ENCODE measurements around the gene SCN3B. TPM values are rescaled to one million over a fixed set of nuclear protein-coding genes. Genes with fewer than 3 reads are reported as not detected.

SCN3B gene
- total and polyA plus RNA-seq, 2 of the 13 experiments (the other 11 are each of a cell fraction or from before 2014, with no cell fraction given) = 0.07 to 0.11 TPM

GRCh38 chr11:123580137-123580536 lies 74.3 kb downstream of the SCN3B start (continued):
- no peak for TF ChIP-seq ZNF318 (CRISPR knock-in tag; IDR thresholded peaks at IDR 0.05)
- no peak for TF ChIP-seq ZKSCAN1 (IDR thresholded peaks at IDR 0.05; ENCODE audit: low read length)
- no peak for TF ChIP-seq SRF (IDR thresholded peaks at IDR 0.05; ENCODE audit: low read depth, low read length)

- intact Hi-C loops (cut with micrococcal nuclease; ENCODE audit: unreplicated experiment) = no loop called here
- CTCF ChIA-PET (ENCODE audit: low intra/inter-chr PET ratio, low total read pairs) = no interaction called here
- H2AFZ ChIP-seq (ENCODE audit: low read length) = no peak overlapping the region
- WGBS (ENCODE audit: low lambda C conversion rate) = 0% methylated on average over 1 of the region's 5 CpGs
- H4K20me1 ChIP-seq (ENCODE audit: insufficient read depth, low read length) = no peaks in the 10 kb centered on the region
- no peaks in the 10 kb centered on the region for H3K36me3 ChIP-seq (replicated peaks in 1 of 2; ENCODE audit: control insufficient read depth in 1 of 2, insufficient read depth in 2 of 2, low read length in 2 of 2)
- no peaks in the 10 kb centered on the region for H3K79me2 ChIP-seq (ENCODE audit: insufficient read depth, low read length)
- ATAC-seq = no peak
- H3K4me1 ChIP-seq (ENCODE audit: insufficient read depth, low read length) = no peaks in the 10 kb centered on the region
- H3K9ac ChIP-seq (ENCODE audit: insufficient read depth, low read depth, low read length) = no peak overlapping the region
- DNase-seq (ENCODE audit: low spot score) = no peak
- no peak overlapping the region for H3K27ac ChIP-seq (ENCODE audit: extremely low read length, insufficient read depth, low read length)
- no peak overlapping the region for H3K4me2 ChIP-seq (ENCODE audit: low read depth, low read length)
- no peak for FAIRE-seq
- H3K27me3 ChIP-seq (ENCODE audit: control insufficient read depth in 1 of 2, insufficient read depth in 2 of 2, low read length in 2 of 2) = peaks cover 1 to 27% of the 10 kb centered on the region in 2 experiments
- in situ Hi-C loops (cut with HindIII; ENCODE audit: extremely low pct_ligation_motif_present, low pct_unique_long_range_greater_than_20kb) = no loop called here
- no peaks in the 10 kb centered on the region for H3K9me3 ChIP-seq (ENCODE audit: low read length)
- BruUV-seq (replicated peaks) = no TSS peak
- no peak overlapping the region for H3K4me3 ChIP-seq (replicated peaks in 1 of 3; ENCODE audit: insufficient read depth in 1 of 3, low read depth in 2 of 3, low read length in 3 of 3)
- POLR2A ChIA-PET = no interaction called here
- TF ChIP-seq BCLAF1 (IDR thresholded peaks at IDR 0.05) (no peak), SKIL (CRISPR knock-in tag; IDR thresholded peaks at IDR 0.05; ENCODE audit: borderline replicate concordance) (no peak), GLMP (CRISPR knock-in tag; IDR thresholded peaks at IDR 0.05; ENCODE audit: borderline replicate concordance) (no peak), SIX1 (CRISPR knock-in tag; IDR thresholded peaks at IDR 0.05; ENCODE audit: borderline replicate concordance) (no peak), TCF12 (IDR thresholded peaks at IDR 0.05) (no peak), TCF12 (CRISPR knock-in tag; IDR thresholded peaks at IDR 0.05) (no peak)
Observed at GRCh38 chr11:123579482-123579812, 75.0 kb downstream of the SCN3B start.
